ENCODE data around the gene PRXL2B.

Gene PRXL2B

GRCh38 chr1:2602866-2603520, 16.4 kb downstream of the PRXL2B start:
- no peak for DNase-seq

DNA sequence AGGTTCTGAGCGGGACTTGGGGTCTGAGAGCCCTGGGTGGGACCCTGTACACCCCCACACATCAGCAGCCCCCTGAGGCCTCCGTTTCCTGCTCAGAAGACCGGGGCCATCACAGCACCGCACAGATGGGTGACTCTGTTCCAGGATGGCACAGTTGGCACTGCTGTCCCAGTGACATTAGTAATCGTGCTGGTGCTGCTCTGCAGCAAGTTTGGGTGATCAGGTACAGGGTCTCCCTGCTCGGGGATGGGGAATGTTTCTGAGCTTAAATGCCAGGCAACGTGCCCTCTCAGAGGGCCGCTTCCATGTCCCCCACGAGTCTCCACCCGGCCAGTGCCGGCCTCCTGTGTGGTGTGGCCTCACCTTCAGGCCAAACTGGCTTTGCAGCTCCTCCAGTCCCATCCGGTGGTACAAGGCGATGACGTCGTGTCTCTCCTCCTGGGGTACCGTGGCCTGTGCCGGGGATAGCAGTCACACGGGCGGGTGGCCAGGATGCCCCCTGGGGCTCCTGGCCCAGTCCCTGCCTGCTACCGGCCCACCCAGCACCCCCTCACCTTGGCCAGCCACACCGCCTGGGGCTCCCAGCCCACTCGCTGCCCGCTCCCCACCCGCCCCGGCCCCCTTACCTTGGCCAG, 17.1 kb downstream of the PRXL2B start:
- peak; percentile 50 for DNase-seq

- peak; percentile 41 for DNase-seq
Measured at GRCh38 chr1:2604156-2604843, 17.7 kb downstream of the PRXL2B start.

- DNase-seq, result peak; percentile 50
Measured at GRCh38 chr1:2604844-2605508, 18.4 kb downstream of the PRXL2B start.

DNA sequence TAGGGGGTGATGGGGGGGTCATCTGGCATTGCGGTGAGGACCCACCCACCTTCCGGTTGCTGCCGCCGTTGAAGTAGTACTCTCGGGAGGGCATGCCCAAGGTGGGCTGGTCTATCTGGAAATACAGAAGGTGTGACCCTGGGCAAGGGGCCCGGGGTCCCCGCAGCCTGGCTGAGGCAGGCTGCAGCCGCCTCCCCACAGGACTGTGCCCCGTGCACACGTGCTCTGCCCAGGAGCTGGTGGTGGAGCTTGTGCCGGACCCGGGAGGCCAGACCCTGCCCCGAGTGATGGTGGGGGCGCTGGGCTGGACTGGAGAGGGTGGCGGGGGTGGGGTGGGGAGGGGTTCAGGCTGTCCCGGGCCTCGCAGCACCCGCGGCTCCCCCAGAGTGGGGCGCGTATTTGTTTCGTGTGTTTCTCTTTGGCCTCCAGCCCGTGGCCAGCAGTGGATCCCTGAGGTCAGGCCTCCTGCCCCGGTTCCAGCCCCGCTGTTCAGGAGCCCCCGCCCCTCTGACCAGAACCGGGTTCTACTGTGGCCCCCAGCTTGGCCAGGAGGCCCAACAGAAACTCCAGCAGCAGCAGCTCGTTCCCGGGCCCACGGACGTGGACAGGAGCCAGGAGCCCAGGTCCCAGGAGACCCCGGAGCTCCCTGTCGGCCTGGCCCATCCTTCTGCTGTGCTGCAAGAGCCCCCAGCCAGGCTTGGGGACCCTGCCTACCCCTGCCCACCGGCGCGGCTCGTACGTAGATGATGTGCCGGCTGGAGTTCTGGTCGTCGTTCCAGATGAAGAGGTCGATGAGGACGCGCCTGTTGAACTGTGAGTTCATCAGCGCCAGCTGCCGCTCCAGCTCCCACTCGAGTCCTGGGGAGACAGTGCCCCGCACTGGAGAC, 19.2 kb downstream of the PRXL2B start:
- peak; percentile 40 for DNase-seq

GRCh38 chr1:2606396-2606880, 19.9 kb downstream of the PRXL2B start:
- DNase-seq, result peak; percentile 41

- peak; percentile 52 for DNase-seq
Measured at GRCh38 chr1:2606881-2607621, 20.5 kb downstream of the PRXL2B start.

- no peak for DNase-seq
Measured at GRCh38 chr1:2607641-2608091, 21.1 kb downstream of the PRXL2B start.

GRCh38 chr1:2609319-2610035, 22.9 kb downstream of the PRXL2B start:
- peak; percentile 51 for DNase-seq

DNA sequence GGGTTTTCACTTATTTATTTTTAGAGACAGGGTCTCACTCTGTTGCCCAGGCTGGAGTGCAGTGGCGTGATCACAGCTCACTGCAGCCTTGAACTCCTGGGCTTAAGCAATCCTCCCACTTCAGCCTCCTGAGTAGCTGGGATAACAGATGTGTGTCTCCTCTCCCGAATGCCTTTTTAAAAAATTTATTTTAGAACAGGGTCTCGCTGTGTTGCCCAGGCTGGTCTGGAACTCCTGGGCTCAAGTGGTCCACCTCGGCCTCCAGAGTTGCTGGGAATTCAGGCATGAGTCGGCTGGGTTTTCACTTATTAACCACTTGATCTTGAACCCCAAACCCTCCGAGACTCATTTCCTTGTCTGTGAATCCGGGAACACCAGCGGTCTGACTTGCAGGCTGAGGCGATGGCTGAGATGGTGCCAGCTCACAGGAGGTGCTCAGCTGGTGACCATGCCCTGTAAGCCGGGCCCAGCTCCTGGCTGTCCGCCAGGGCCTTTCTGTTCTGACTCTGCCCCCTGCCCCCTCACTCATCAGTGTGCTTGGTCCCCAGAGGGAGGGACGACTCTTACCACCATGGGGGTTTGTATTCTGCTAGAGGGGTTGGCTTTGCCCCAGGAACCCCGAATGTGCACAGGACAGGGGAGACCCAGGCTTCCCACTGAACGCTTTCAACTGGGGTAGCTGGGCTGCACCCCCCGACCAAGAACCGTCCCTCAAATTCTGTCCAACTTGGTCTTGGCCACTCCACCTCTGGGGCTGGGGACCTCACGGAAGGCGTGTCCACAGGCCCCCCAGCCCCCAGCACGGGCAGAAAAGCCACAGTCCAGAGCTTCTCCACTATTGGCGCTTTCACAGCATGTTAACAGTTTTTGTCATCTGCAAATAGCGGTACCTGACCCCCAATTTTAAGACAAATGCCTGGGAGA, 23.7 kb downstream of the PRXL2B start:
- DNase-seq, result no peak

- peak; percentile 91 for DNase-seq
Measured at GRCh38 chr1:2611031-2611501, 24.5 kb downstream of the PRXL2B start.

- no peak for DNase-seq
Measured at GRCh38 chr1:2611621-2612437, 25.3 kb downstream of the PRXL2B start.

- DNase-seq, result no peak
Measured at GRCh38 chr1:2612591-2613365, 26.2 kb downstream of the PRXL2B start.

- no peak for DNase-seq
Measured at GRCh38 chr1:2614145-2614544, 27.6 kb downstream of the PRXL2B start.

DNA sequence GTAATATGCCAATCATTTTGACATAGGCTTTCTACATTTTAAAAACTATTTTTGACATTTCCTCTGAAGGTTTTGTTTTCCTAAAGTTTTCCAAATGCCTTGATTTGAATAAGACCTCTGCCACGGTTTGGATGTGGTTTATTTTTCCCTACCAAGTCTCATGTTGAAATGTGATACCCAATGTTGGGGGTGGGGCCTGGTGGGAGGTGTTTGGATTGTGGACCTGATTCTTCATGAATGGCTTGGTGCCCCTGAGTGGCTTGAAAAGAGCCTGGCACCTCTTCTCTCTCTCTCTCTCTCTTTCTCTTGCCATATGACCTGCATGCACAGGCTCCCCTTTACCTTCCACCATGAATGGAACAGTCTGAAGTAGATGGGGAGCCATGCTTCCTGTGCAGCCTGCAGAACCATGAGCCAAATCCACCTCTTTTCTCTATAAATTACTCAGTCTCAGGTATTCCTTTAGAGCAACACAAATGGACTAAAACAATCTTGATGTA, 31.4 kb downstream of the PRXL2B start:
- DNase-seq, result no peak

DNA sequence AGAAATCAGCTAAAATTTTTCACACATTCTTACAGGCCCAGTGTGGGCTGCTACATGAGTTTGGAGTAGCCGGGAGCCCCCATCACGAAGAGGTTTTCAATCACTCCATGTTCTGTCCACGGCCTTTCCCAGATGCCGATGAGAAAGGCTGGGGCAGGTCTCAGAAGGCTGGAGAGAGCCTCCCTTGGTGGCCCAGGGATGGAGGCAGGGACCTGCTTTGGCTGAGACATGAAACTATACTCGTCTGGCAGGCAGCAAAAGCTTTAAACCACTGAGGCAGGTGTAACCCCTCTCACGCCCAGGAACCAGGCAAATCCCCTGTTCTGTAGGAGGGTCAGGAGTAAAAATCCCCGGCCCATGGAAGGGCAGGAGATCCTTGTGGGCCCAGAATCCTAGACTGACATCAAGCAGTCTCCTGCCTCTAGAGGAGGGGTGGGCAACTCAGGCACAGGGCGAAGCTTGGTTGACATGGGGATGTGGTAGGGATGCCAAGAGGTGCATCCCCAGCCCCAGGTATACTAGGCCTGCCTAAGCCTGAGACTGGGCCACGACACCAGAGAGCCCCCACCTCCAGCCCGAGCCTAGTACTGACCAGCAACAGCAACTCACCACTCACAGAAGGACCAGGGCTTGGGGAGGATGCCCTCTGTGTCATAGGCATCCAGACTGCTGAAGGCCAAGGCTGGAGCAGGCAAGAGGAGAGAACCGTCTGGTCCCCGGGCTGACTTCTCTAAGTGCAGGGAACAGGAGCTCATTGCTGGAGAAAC, 37.2 kb downstream of the PRXL2B start:
- DNase-seq, result no peak

Data from islet precursor cell (in vitro differentiated cells).